H9 (cell line): ENCODE data around the gene DUS4L. TPM values are rescaled to one million over a fixed set of nuclear protein-coding genes. Genes with fewer than 3 reads are reported as not detected.

ENCODE experiments used
- DNase-seq: peaks from one replicate; pipeline ENCODE4 v3.0.0-alpha.2; 2017
- H2AFZ ChIP-seq: one replicate; pipeline ENCODE4 v1.6.1; 2013; ENCODE audit warnings: mild to moderate bottlenecking, low read length, control low read depth, moderate library complexity
- H2AK5ac ChIP-seq: 2 replicates; pipeline ENCODE4 v1.6.1; 2013; ENCODE audit warnings: low read length, control low read depth, mixed read lengths; ENCODE audit not compliant: insufficient read length
- H2BK120ac ChIP-seq: one replicate; pipeline ENCODE4 v1.6.1; 2013; ENCODE audit warnings: low read depth, mild to moderate bottlenecking, low read length, control low read depth, inconsistent platforms; ENCODE audit not compliant: poor library complexity, severe bottlenecking
- H2BK12ac ChIP-seq: 2 replicates; pipeline ENCODE4 v1.6.1; 2013; ENCODE audit warnings: low read length, control low read depth, mixed read lengths, low read depth; ENCODE audit not compliant: insufficient read length
- H2BK15ac ChIP-seq: 2 replicates; pipeline ENCODE4 v1.6.1; 2013; ENCODE audit warnings: low read depth, low read length, control low read depth
- H2BK20ac ChIP-seq: one replicate; pipeline ENCODE4 v1.6.1; 2013; ENCODE audit warnings: low read depth, mild to moderate bottlenecking, low read length, control low read depth, inconsistent platforms; ENCODE audit not compliant: poor library complexity, severe bottlenecking
- H2BK5ac ChIP-seq: 2 replicates; pipeline ENCODE4 v1.6.1; 2013; ENCODE audit warnings: low read length, control low read depth, mixed read lengths; ENCODE audit not compliant: insufficient read length
- H3K14ac ChIP-seq: 2 replicates; pipeline ENCODE4 v1.6.1; 2013; ENCODE audit warnings: low read length, control low read depth; ENCODE audit not compliant: insufficient read depth
- H3K18ac ChIP-seq: 2 replicates; pipeline ENCODE4 v1.6.1; 2013; ENCODE audit warnings: low read depth, mild to moderate bottlenecking, mixed read lengths, low read length, control low read depth; ENCODE audit not compliant: insufficient read length
- H3K23ac ChIP-seq: 2 replicates; pipeline ENCODE4 v1.6.1; 2013; ENCODE audit warnings: low read length, control low read depth, mixed read lengths, low read depth; ENCODE audit not compliant: insufficient read length
- H3K23me2 ChIP-seq: 2 replicates; pipeline ENCODE4 v1.6.1; 2013; ENCODE audit warnings: low read depth, mild to moderate bottlenecking, mixed read lengths, low read length, control low read depth; ENCODE audit not compliant: insufficient read length, poor library complexity, severe bottlenecking
- H3K27ac ChIP-seq: 2 replicates; pipeline ENCODE4 v1.5.1; 2013; ENCODE audit warnings: low read length, control low read depth, mixed read lengths, low read depth; ENCODE audit not compliant: insufficient read length
- H3K27me3 ChIP-seq: 2 replicates; pipeline ENCODE4 v1.6.1; 2013; ENCODE audit warnings: low read length, control low read depth, inconsistent platforms; ENCODE audit not compliant: insufficient read depth
- H3K4ac ChIP-seq: 2 replicates; pipeline ENCODE4 v1.6.1; 2013; ENCODE audit warnings: low read depth, mild to moderate bottlenecking, control low read depth, inconsistent platforms, low read length, moderate library complexity
- H3K4me1 ChIP-seq: 2 replicates; pipeline ENCODE4 v1.6.1; 2013; ENCODE audit warnings: low read length, control low read depth, inconsistent platforms; ENCODE audit not compliant: insufficient read depth
- H3K4me2 ChIP-seq: 2 replicates; pipeline ENCODE4 v1.6.1; 2013; ENCODE audit warnings: low read length, control low read depth, mixed read lengths; ENCODE audit not compliant: insufficient read length, insufficient read depth
- H3K56ac ChIP-seq: 2 replicates; pipeline ENCODE4 v1.6.1; 2013; ENCODE audit warnings: low read depth, mild to moderate bottlenecking, mixed read lengths, low read length, control low read depth; ENCODE audit not compliant: insufficient read length
- H3K79me1 ChIP-seq: 2 replicates; pipeline ENCODE4 v1.6.1; 2013; ENCODE audit warnings: low read depth, mild to moderate bottlenecking, moderate library complexity, low read length, control low read depth, inconsistent platforms; ENCODE audit not compliant: insufficient read depth, poor library complexity, severe bottlenecking
- H3K79me2 ChIP-seq: 2 replicates; pipeline ENCODE4 v1.6.1; 2013; ENCODE audit warnings: low read length, control low read depth, inconsistent platforms; ENCODE audit not compliant: insufficient read depth
- H3K9ac ChIP-seq: 2 replicates; pipeline ENCODE4 v1.6.1; 2013; ENCODE audit warnings: low read length, control low read depth, mixed read lengths; ENCODE audit not compliant: insufficient read length; ENCODE audit errors: extremely low read depth
- H3K9me3 ChIP-seq: one replicate; pipeline ENCODE4 v1.6.1; 2013; ENCODE audit warnings: low read depth, low read length, inconsistent platforms; ENCODE audit not compliant: control insufficient read depth
- H3T11ph ChIP-seq: one replicate; pipeline ENCODE4 v1.6.1; 2013; ENCODE audit warnings: mild to moderate bottlenecking, low read length, control low read depth, inconsistent platforms
- H4K20me1 ChIP-seq: one replicate; pipeline ENCODE4 v1.6.1; 2013; ENCODE audit not compliant: control insufficient read depth, insufficient read length, insufficient read depth
- H4K5ac ChIP-seq: 2 replicates; pipeline ENCODE4 v1.6.1; 2013; ENCODE audit warnings: low read depth, mild to moderate bottlenecking, mixed read lengths, low read length, control low read depth; ENCODE audit not compliant: insufficient read length
- H4K8ac ChIP-seq: replicated peaks from 2 replicates; pipeline ENCODE4 v1.6.1; 2013; ENCODE audit warnings: low read length, control low read depth, mixed read lengths, low read depth; ENCODE audit not compliant: insufficient read length
- H4K91ac ChIP-seq: 2 replicates; pipeline ENCODE4 v1.6.1; 2013; ENCODE audit warnings: low read depth, mild to moderate bottlenecking, moderate library complexity, mixed read lengths, low read length, control low read depth; ENCODE audit not compliant: insufficient read length
- H3K27ac Mint-ChIP-seq, 3 experiments: 2 replicates in 2 of 3; 3 replicates in 1 of 3; pipeline ENCODE4 v1.8.0; 2020 to 2021; ENCODE audit warnings: mixed read lengths in 3 of 3, mild to moderate bottlenecking in 1 of 3, moderate library complexity in 1 of 3
- H3K27me3 Mint-ChIP-seq: 2 replicates; pipeline ENCODE4 v1.8.0; 2021; ENCODE audit warnings: low read depth, mild to moderate bottlenecking, moderate library complexity, mixed read lengths
- H3K36me3 Mint-ChIP-seq, 3 experiments: 2 replicates in 2 of 3; 3 replicates in 1 of 3; pipeline ENCODE4 v1.8.0; 2020 to 2021; ENCODE audit warnings: low read depth in 3 of 3, mixed read lengths in 3 of 3; ENCODE audit not compliant: insufficient read depth in 1 of 3
- H3K4me1 Mint-ChIP-seq, 2 experiments: 2 replicates each; pipeline ENCODE4 v1.8.0; 2020; ENCODE audit warnings: mixed read lengths in 2 of 2
- H3K4me3 Mint-ChIP-seq, 2 experiments: 2 replicates in 1 of 2; 3 replicates in 1 of 2; pipeline ENCODE4 v1.8.0; 2020 to 2021; ENCODE audit warnings: mild to moderate bottlenecking in 2 of 2, mixed read lengths in 2 of 2, moderate library complexity in 1 of 2
- H3K9me3 Mint-ChIP-seq, 2 experiments: 2 replicates in 1 of 2; 3 replicates in 1 of 2; pipeline ENCODE4 v1.8.0; 2020; ENCODE audit warnings: mild to moderate bottlenecking in 2 of 2, mixed read lengths in 2 of 2, moderate library complexity in 1 of 2
- WGBS: extraction: QIAGEN DNeasy Blood & Tissue Kit; methylation state at CpG from one replicate; pipeline ENCODE4 v1.1.7; 2013; ENCODE audit warnings: missing lambda C conversion rate, low lambda C conversion rate, mixed read lengths; ENCODE audit not compliant: insufficient read length; ENCODE audit errors: extremely low coverage; 5-methylcytosine and 5-hydroxymethylcytosine counted together
- total RNA-seq: library from RNA; stranded (reverse); gene quantifications from 2 replicates; pipeline ENCODE4 v1.2.1, GENCODE V29; 2021
- TF ChIP-seq, protein P1 (sequence below): fragments of 200-600 bp; sonication (generic); conservative IDR thresholded peaks from 3 replicates; pipeline ENCODE4 v1.8.0; 2021; ENCODE audit warnings: antibody characterized with exemption, mild to moderate bottlenecking

The DUS4L gene
- total RNA-seq, 1 experiment from 2014 or later, result 10.8 TPM

DNA sequence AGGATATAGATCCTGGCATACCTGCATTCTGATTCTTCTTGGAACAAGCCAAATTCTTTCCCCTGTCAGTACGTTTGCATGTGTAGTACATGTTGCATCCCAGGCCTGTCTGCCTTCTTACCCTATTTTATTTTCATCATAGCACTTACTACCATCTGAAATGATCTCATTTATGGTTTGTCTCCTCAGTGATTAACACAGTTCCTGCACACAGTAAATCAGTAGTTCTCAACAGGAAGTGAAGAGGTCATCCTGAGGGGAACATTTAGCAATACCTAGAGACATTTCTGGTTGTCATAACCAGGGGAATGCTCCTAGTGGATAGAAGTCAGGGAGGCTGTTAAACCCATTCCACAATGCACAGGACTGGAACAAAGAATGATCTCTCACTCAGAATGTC, 58.7 kb downstream of the DUS4L start:
- Histone ChIP-seq H4K20me1 (no peaks in the 10 kb centered on the region), H2BK5ac (no peak overlapping the region), H3K9me3 (no peaks in the 10 kb centered on the region), H3K23me2 (no peaks in the 10 kb centered on the region), H3K56ac (no peak overlapping the region), H3K14ac (no peak overlapping the region), H3K79me2 (no peaks in the 10 kb centered on the region), H3K23ac (no peak overlapping the region), H2AK5ac (no peak overlapping the region), H2BK120ac (no peak overlapping the region), H3K4me2 (no peak overlapping the region), H3K18ac (no peak overlapping the region), H3K27me3 (no peaks in the 10 kb centered on the region), H4K8ac (no peak overlapping the region), H3T11ph (no peak overlapping the region), H3K4ac (no peak overlapping the region), H2BK12ac (no peak overlapping the region), H2BK20ac (no peak overlapping the region), H2AFZ (no peak overlapping the region), H3K4me1 (no peaks in the 10 kb centered on the region), H4K5ac (no peak overlapping the region), H3K9ac (no peak overlapping the region), H2BK15ac (no peak overlapping the region), H3K79me1 (no peaks in the 10 kb centered on the region), H4K91ac (no peak overlapping the region), H3K27ac (no peak overlapping the region)
- H3K27me3 Mint-ChIP-seq, result no peaks in the 10 kb centered on the region
- TF ChIP-seq, protein P1, sequence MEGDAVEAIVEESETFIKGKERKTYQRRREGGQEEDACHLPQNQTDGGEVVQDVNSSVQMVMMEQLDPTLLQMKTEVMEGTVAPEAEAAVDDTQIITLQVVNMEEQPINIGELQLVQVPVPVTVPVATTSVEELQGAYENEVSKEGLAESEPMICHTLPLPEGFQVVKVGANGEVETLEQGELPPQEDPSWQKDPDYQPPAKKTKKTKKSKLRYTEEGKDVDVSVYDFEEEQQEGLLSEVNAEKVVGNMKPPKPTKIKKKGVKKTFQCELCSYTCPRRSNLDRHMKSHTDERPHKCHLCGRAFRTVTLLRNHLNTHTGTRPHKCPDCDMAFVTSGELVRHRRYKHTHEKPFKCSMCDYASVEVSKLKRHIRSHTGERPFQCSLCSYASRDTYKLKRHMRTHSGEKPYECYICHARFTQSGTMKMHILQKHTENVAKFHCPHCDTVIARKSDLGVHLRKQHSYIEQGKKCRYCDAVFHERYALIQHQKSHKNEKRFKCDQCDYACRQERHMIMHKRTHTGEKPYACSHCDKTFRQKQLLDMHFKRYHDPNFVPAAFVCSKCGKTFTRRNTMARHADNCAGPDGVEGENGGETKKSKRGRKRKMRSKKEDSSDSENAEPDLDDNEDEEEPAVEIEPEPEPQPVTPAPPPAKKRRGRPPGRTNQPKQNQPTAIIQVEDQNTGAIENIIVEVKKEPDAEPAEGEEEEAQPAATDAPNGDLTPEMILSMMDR, result no peak
- no peak overlapping the region for H3K27ac Mint-ChIP-seq
- no peaks in the 10 kb centered on the region for H3K36me3 Mint-ChIP-seq
- H3K9me3 Mint-ChIP-seq, result peaks cover 0 to 4% of the 10 kb centered on the region in 2 experiments; a peak in 1 of 5 replicates
- H3K4me1 Mint-ChIP-seq, result no peaks in the 10 kb centered on the region
- no peak overlapping the region for H3K4me3 Mint-ChIP-seq
- WGBS, result no CpG with 5 or more reads among the region's 1 CpG
- DNase-seq, result no peak
